ENCODE results near the gene ZNF217. TPM values are rescaled to one million over a fixed set of nuclear protein-coding genes. Genes with fewer than 3 reads are reported as not detected.
"Not testable (repeated sequence)": the region's sequence is repeated elsewhere in the genome, so short reads cannot be mapped to it uniquely, and the experiment has no call there.

The ZNF217 gene
- total and polyA plus RNA-seq, 8 donors, result 23.6 to 35.4 (median 26.7) TPM

GRCh38 chr20:53547664-53548239, 45.9 kb downstream of the ZNF217 start:
- H3K4me3 ChIP-seq, result no peak overlapping the region
- peaks cover 0 to 4% of the 10 kb centered on the region in 2 donors for H3K4me1 ChIP-seq
- no peaks in the 10 kb centered on the region for H3K36me3 ChIP-seq
- TF ChIP-seq, protein P1, sequence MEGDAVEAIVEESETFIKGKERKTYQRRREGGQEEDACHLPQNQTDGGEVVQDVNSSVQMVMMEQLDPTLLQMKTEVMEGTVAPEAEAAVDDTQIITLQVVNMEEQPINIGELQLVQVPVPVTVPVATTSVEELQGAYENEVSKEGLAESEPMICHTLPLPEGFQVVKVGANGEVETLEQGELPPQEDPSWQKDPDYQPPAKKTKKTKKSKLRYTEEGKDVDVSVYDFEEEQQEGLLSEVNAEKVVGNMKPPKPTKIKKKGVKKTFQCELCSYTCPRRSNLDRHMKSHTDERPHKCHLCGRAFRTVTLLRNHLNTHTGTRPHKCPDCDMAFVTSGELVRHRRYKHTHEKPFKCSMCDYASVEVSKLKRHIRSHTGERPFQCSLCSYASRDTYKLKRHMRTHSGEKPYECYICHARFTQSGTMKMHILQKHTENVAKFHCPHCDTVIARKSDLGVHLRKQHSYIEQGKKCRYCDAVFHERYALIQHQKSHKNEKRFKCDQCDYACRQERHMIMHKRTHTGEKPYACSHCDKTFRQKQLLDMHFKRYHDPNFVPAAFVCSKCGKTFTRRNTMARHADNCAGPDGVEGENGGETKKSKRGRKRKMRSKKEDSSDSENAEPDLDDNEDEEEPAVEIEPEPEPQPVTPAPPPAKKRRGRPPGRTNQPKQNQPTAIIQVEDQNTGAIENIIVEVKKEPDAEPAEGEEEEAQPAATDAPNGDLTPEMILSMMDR (IDR thresholded peaks at IDR 0.05), result peak; percentile 63 to 65
- DNase-seq (peak in 2 of 4 donors; percentile 73 to 77), ATAC-seq (peak; percentile 87)
- intact Hi-C loops (cut with DNase I), result loop anchor here in 1 of 2 donors (10.0 kb wide), 1 partner anchor 1233 kb away; no protein-coding TSS in a partner anchor
- H3K27ac ChIP-seq, result no peak overlapping the region
- no peaks in the 10 kb centered on the region for H3K9me3 ChIP-seq
- H3K27me3 ChIP-seq, result no peaks in the 10 kb centered on the region

- no peak for ATAC-seq
- H3K27me3 ChIP-seq, result no peaks in the 10 kb centered on the region
- H3K4me3 ChIP-seq, result no peak overlapping the region
- no peak overlapping the region for H3K27ac ChIP-seq
- DNase-seq, result no peak
- H3K9me3 ChIP-seq, result no peaks in the 10 kb centered on the region
- TF ChIP-seq, protein P1 (IDR thresholded peaks at IDR 0.05), result no peak
- no peaks in the 10 kb centered on the region for H3K4me1 ChIP-seq
- intact Hi-C loops (cut with DNase I), result no loop called here
- H3K36me3 ChIP-seq, result no peaks in the 10 kb centered on the region
Measured at GRCh38 chr20:53539516-53539915, 54.1 kb downstream of the ZNF217 start.

DNA sequence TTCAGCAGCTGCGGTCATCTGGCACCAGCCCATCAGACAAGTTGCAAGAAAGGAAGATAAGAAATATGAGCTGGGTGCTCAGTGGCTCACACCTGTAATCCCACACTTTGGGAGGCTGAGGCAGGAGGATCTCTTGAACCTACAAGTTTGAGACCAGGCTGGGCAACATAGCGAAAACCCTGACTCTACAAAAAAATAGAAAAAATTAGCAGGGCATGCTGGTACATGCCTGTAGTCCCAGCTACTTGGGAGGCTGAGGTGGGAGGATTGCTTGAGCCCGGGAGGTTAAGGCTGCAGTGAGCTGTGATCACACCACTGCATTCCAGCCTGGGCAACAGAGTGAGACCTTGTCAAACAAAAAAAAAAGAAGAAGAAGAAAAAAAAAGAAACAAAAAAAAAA, 57.3 kb downstream of the ZNF217 start:
- DNase-seq; H3K27me3 ChIP-seq; H3K4me3 ChIP-seq; H3K36me3 ChIP-seq; H3K9me3 ChIP-seq; ATAC-seq; intact Hi-C loops (cut with DNase I); H3K27ac ChIP-seq: not testable (repeated sequence)
- peaks cover 0 to 10% of the 10 kb centered on the region in 2 donors for H3K4me1 ChIP-seq

GRCh38 chr20:53535878-53536277, 57.8 kb downstream of the ZNF217 start:
- Histone ChIP-seq H3K4me3 (no peak overlapping the region), H3K36me3 (no peaks in the 10 kb centered on the region), H3K27me3 (no peaks in the 10 kb centered on the region), H3K9me3 (no peaks in the 10 kb centered on the region), H3K4me1 (peaks cover 0 to 10% of the 10 kb centered on the region in 2 donors), H3K27ac (no peak overlapping the region)
- DNase-seq, result no peak
- TF ChIP-seq, protein P1 (IDR thresholded peaks at IDR 0.05), result no peak
- intact Hi-C loops (cut with DNase I), result no loop called here
- ATAC-seq, result no peak

DNA sequence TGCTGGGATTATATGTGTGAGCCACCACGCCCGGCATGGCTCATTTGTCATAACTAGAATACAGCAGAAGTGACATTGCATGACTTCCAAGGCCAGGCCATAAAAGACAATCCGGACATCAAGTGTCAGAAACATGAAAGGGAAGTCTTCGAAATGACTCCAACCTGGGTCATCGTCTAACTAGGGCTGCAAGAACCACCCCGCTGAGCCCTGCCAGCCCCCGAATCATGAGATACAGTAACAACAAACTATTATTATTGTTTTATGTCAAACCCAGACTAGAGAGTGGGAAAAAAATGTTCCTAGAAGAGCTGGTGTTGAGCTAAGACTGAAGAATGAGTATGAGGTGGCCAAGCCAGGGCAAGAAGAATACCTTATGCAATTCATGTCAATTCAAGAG, 59.6 kb downstream of the ZNF217 start:
- peaks cover 0 to 10% of the 10 kb centered on the region in 2 donors for H3K4me1 ChIP-seq
- TF ChIP-seq, protein P1 (IDR thresholded peaks at IDR 0.05), result no peak

GRCh38 chr20:53533500-53533899, 60.1 kb downstream of the ZNF217 start:
- no peak overlapping the region for H3K27ac ChIP-seq
- no peaks in the 10 kb centered on the region for H3K27me3 ChIP-seq
- ATAC-seq (no peak), DNase-seq (no peak)
- H3K9me3 ChIP-seq, result no peaks in the 10 kb centered on the region
- intact Hi-C loops (cut with DNase I), result no loop called here
- peaks cover 0 to 10% of the 10 kb centered on the region in 2 donors for H3K4me1 ChIP-seq
- TF ChIP-seq, protein P1 (IDR thresholded peaks at IDR 0.05), result no peak
- no peak overlapping the region for H3K4me3 ChIP-seq
- no peaks in the 10 kb centered on the region for H3K36me3 ChIP-seq

More for the DNA sequence above, 59.6 kb downstream of the ZNF217 start:
- DNase-seq, result no peak
- intact Hi-C loops (cut with DNase I), result no loop called here
- Histone ChIP-seq H3K27ac (no peak overlapping the region), H3K36me3 (no peaks in the 10 kb centered on the region), H3K9me3 (no peaks in the 10 kb centered on the region), H3K27me3 (no peaks in the 10 kb centered on the region), H3K4me3 (no peak overlapping the region)
- no peak for ATAC-seq

DNA sequence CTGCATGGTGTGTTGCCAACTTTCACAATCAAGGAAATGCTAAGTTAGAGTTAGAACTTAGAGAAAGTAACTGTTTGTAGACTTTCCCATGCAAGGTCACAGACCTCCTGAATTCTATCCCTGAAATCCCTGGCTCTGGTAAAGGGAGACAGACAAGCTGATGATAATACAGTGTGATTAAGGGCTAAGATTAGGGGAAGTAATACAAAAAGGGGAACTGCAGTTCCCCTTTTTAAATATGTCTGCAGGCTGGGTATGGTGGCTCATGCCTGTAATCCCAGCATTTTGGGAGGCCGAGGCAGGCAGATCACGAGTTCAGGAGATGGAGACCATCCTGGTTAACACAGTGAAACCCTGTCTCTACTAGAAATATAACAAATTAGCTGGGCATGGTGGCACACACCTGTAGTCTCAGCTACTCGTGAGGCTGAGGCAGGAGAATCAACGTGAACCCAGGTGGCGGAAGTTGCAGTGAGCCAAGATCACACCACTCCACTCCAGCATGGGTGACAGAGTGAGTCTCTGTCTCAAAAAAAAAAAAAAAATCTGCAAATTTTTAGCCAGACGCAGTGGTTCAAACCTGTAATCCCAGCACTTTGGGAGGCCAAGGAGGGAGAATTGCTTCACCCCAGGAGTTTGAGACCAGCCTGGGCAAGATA, 60.9 kb downstream of the ZNF217 start:
- DNase-seq; intact Hi-C loops (cut with DNase I): not testable (repeated sequence)
- peak; percentile 24 for ATAC-seq

More for the DNA sequence above, 60.9 kb downstream of the ZNF217 start:
- not testable (repeated sequence) for H3K36me3 ChIP-seq, H3K27ac ChIP-seq, H3K9me3 ChIP-seq, H3K27me3 ChIP-seq, H3K4me3 ChIP-seq
- peaks cover 0 to 10% of the 10 kb centered on the region in 2 donors for H3K4me1 ChIP-seq
